Thyroid gland (tissue), 4 donors: ENCODE measurements around the gene RELT. TPM values are rescaled to one million over a fixed set of nuclear protein-coding genes. Genes with fewer than 3 reads are reported as not detected.

ENCODE experiments used
- DNase-seq, 2 donors: peaks; one replicate each; pipeline ENCODE4 v3.0.0-alpha.2; 2019
- H3K27ac ChIP-seq, 3 donors: fragments of 200-600 bp; sonication (generic); 1 replicate in 2 of 3; 2 replicates in 1 of 3; pipeline ENCODE4 v1.5.1; 2016 to 2019; ENCODE audit warnings: mild to moderate bottlenecking in 1 of 3, moderate library complexity in 1 of 3
- H3K27me3 ChIP-seq: fragments of 200-600 bp; sonication (generic); one replicate; pipeline ENCODE4 v1.5.1; 2019
- H3K36me3 ChIP-seq, 2 donors: fragments of 200-600 bp; sonication (generic); one replicate each; pipeline ENCODE4 v1.5.1; 2016 to 2019
- H3K4me1 ChIP-seq, 2 donors: fragments of 200-600 bp; sonication (generic); one replicate each; pipeline ENCODE4 v1.5.1; 2017 to 2019
- H3K4me3 ChIP-seq, 3 donors: fragments of 200-600 bp; sonication (generic); replicated peaks in 1 of 3; 1 replicate in 2 of 3; 2 replicates in 1 of 3; pipeline ENCODE4 v1.5.1; 2016; ENCODE audit warnings: mild to moderate bottlenecking in 1 of 3
- H3K9me3 ChIP-seq: fragments of 200-600 bp; sonication (generic); one replicate; pipeline ENCODE4 v1.5.1; 2017
- CTCF ChIP-seq, 6 experiments: fragments of 200-600 bp in 3 of 6; fragments of 450-650 bp in 3 of 6; sonication (generic) in 3 of 6; IDR thresholded peaks; one replicate each; pipeline ENCODE4 v1.5.1; 2016 to 2019; ENCODE audit warnings: antibody characterized with exemption in 6 of 6, mild to moderate bottlenecking in 2 of 6, inconsistent platforms in 1 of 6, moderate library complexity in 1 of 6
- POLR2A ChIP-seq, 2 donors: fragments of 450-650 bp; IDR thresholded peaks; one replicate each; pipeline ENCODE4 v1.6.1; 2017; ENCODE audit warnings: antibody characterized with exemption in 2 of 2, mild to moderate bottlenecking in 2 of 2, moderate library complexity in 1 of 2
- whole genome bisulfite sequencing, 2 donors: methylation state at CpG; one replicate each; pipeline ENCODE4 v1.1.5; 2017; 5-methylcytosine and 5-hydroxymethylcytosine counted together
- intact Hi-C: fragments of 100-400 bp; cut with DNase I; formaldehyde crosslinking; loops from one replicate; pipeline ENCODE4 v1.15.1; 2023
- total RNA-seq, 4 donors: library from RNA; depleted of rRNA; stranded (reverse); fragments of >200 nt; gene quantifications; one replicate each; pipeline ENCODE4 v1.2.3, GENCODE V29; 2016

Gene RELT
- total RNA-seq, 4 donors from 2014 or later = 1.6 to 3.5 (median 1.9) TPM

- no peak for TF ChIP-seq POLR2A (IDR thresholded peaks at IDR 0.05)
- peak; percentile 91 to 99 (median 92) for TF ChIP-seq CTCF (IDR thresholded peaks at IDR 0.05)
- Histone ChIP-seq H3K27me3 (no peaks in the 10 kb centered on the region), H3K9me3 (no peaks in the 10 kb centered on the region), H3K27ac (peak overlapping the region in 2 of 3 donors; percentile 60 to 81), H3K36me3 (no peaks in the 10 kb centered on the region), H3K4me1 (peaks cover 46 to 59% of the 10 kb centered on the region in 2 donors), H3K4me3 (no peak overlapping the region)
- intact Hi-C loops = loop anchor here (2.0 kb wide), 1 partner anchor 29 kb away; no protein-coding TSS in a partner anchor
- DNase-seq = peak; percentile 78 to 87
- 8 to 20% methylated on average over 3 to 4 of the region's 4 CpGs for WGBS, 2 donors
Measured at GRCh38 chr11:73335204-73335923, 40.8 kb upstream of the RELT start.

GRCh38 chr11:73337846-73338245 lies 38.4 kb upstream of the RELT start:
- TF ChIP-seq CTCF (IDR thresholded peaks at IDR 0.05) = no peak
- no peak for TF ChIP-seq POLR2A (IDR thresholded peaks at IDR 0.05)
- H3K4me1 ChIP-seq = peaks cover 31 to 43% of the 10 kb centered on the region in 2 donors

DNA sequence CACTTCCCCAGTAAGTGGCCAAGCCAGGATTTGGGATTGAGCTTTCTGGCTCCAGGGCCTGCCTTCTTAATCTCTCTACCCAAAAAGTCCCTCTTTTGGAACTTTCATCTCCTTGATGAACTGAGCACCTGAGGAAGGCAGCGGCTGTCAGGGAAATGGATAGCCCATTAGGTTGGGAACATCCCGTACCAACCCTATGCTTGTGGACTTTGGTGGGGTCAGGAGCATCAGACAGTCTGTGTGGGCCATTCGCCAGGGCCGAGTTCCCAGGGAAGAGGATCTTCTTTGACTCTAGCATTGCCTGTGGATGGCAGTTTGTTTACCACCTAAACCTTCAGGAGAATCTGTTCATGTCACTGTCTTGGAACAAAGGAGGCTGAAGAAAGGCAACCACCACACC lies 37.9 kb upstream of the RELT start:
- no peak for DNase-seq
- Histone ChIP-seq H3K27me3 (no peaks in the 10 kb centered on the region), H3K4me3 (no peak overlapping the region), H3K36me3 (no peaks in the 10 kb centered on the region), H3K4me1 (peaks cover 34 to 43% of the 10 kb centered on the region in 2 donors), H3K9me3 (no peaks in the 10 kb centered on the region), H3K27ac (no peak overlapping the region)
- TF ChIP-seq CTCF (IDR thresholded peaks at IDR 0.05) (no peak), POLR2A (IDR thresholded peaks at IDR 0.05) (no peak)
- intact Hi-C loops = no loop called here
- 88 to 97% methylated on average over 4 of the region's 4 CpGs for WGBS, 2 donors

More at GRCh38 chr11:73337846-73338245, 38.4 kb upstream of the RELT start:
- H3K9me3 ChIP-seq = no peaks in the 10 kb centered on the region
- no peak overlapping the region for H3K27ac ChIP-seq
- intact Hi-C loops = no loop called here
- no peaks in the 10 kb centered on the region for H3K27me3 ChIP-seq
- DNase-seq = no peak
- no peaks in the 10 kb centered on the region for H3K36me3 ChIP-seq
- H3K4me3 ChIP-seq = no peak overlapping the region
- 91 to 100% methylated on average over 2 of the region's 2 CpGs for WGBS, 2 donors

- intact Hi-C loops = loop anchor here (5.0 kb wide), 1 partner anchor 52 kb away; no protein-coding TSS in a partner anchor
- H3K27ac ChIP-seq = no peak overlapping the region
- WGBS, 2 donors = 68 to 83% methylated on average over 3 of the region's 3 CpGs
- no peaks in the 10 kb centered on the region for H3K36me3 ChIP-seq
- DNase-seq = no peak
- H3K4me1 ChIP-seq = peaks cover 28 to 42% of the 10 kb centered on the region in 2 donors
- no peak for TF ChIP-seq CTCF (IDR thresholded peaks at IDR 0.05)
- no peak for TF ChIP-seq POLR2A (IDR thresholded peaks at IDR 0.05)
- H3K9me3 ChIP-seq = no peaks in the 10 kb centered on the region
- H3K4me3 ChIP-seq = no peak overlapping the region
- H3K27me3 ChIP-seq = no peaks in the 10 kb centered on the region
Measured at GRCh38 chr11:73340164-73340563, 36.0 kb upstream of the RELT start.

DNA sequence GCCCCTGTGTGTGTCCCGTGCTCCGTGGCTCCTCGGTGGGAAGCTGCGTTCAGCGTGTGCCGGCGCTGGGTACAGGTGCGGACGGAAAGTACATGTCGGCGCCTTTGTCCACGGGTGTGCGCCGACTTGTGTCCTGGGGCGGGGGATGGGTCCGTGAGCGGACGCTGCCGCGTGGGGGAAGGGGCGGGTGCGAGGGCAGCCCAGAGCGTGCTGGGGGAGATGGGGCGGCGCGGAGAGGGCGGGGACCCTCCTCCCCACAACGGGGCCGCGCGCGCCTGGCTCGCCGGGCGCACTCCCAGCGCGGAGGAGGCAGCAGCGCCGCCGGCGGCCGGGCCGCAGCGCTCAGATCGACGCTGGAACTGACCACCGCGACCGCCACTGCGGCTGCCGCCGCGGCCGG lies 33.6 kb upstream of the RELT start:
- Histone ChIP-seq H3K4me1 (peaks cover 27 to 36% of the 10 kb centered on the region in 2 donors), H3K9me3 (no peaks in the 10 kb centered on the region), H3K27me3 (no peaks in the 10 kb centered on the region), H3K4me3 (peak overlapping the region in 1 of 3 donors; percentile 25), H3K36me3 (no peaks in the 10 kb centered on the region), H3K27ac (no peak overlapping the region)
- intact Hi-C loops = loop anchor here (5.0 kb wide), 1 partner anchor 50 kb away; no protein-coding TSS in a partner anchor
- DNase-seq = peak; percentile 41 to 48
- TF ChIP-seq POLR2A (IDR thresholded peaks at IDR 0.05) (no peak), CTCF (IDR thresholded peaks at IDR 0.05) (peak in 1 of 6 experiments; percentile 26)
- 23 to 26% methylated on average over 9 to 47 of the region's 54 CpGs for WGBS, 2 donors
